Left renal cortex interstitium (tissue), 4 donors: ENCODE results near the gene TSHZ1. TPM values are rescaled to one million over a fixed set of nuclear protein-coding genes. Genes with fewer than 3 reads are reported as not detected.

Experiments
- DNase-seq, 4 donors: peaks; one replicate each; pipeline ENCODE4 v3.0.0-alpha.2; 2013; ENCODE audit warnings: low read depth in 4 of 4, low spot score in 2 of 4, missing footprints in 1 of 4
- polyA plus RNA-seq, 4 donors: library from polyadenylated mRNA; unstranded; fragments of 120-200 nt; gene quantifications; one replicate each; pipeline ENCODE4 v1.2.1, GENCODE V29; 2013; ENCODE audit not compliant: insufficient read length in 4 of 4

The TSHZ1 gene
- polyA plus RNA-seq, 4 donors: 32.8 to 38.2 (median 35.2) TPM

GRCh38 chr18:75335511-75335910 is 124.9 kb downstream of the TSHZ1 start:
- no peak for DNase-seq

- DNase-seq: no peak
These were observed 126.2 kb downstream of the TSHZ1 start for GRCh38 chr18:75336767-75337166.

GRCh38 chr18:75337348-75337747 is 126.8 kb downstream of the TSHZ1 start:
- no peak for DNase-seq

GRCh38 chr18:75338631-75339030 is 128.0 kb downstream of the TSHZ1 start:
- DNase-seq: peak in 1 of 4 donors; percentile 34

Other genes with a start within 250 kb of the TSHZ1 start
- 10 to 100 TPM; 36.3 to 48.1 (median 44.8) TPM for gene PTGR3, start 1.7 kb upstream of the TSHZ1 start, polyA plus RNA-seq
- under 1 TPM; 0.10 to 0.17 (median 0.12) TPM for gene SMIM21, start 216.9 kb downstream of the TSHZ1 start, polyA plus RNA-seq